Neuronal stem cell (in vitro differentiated cells): ENCODE results near the gene MCF2L2.
A peak's percentile ranks its signal among the peaks of the same experiment; 100 is the strongest.

Experiments
- DNase-seq: peaks from one replicate; pipeline ENCODE4 v3.0.0-alpha.2; 2013; ENCODE audit warnings: low spot score
- H2AFZ ChIP-seq: one replicate; pipeline ENCODE4 v1.6.1; 2013; ENCODE audit warnings: mild to moderate bottlenecking, low read length, inconsistent platforms
- H2AK5ac ChIP-seq: 2 replicates; pipeline ENCODE4 v1.6.1; 2013; ENCODE audit warnings: low read depth, mild to moderate bottlenecking, inconsistent platforms, low read length, moderate library complexity, mixed read lengths
- H2BK120ac ChIP-seq: 2 replicates; pipeline ENCODE4 v1.6.1; 2013; ENCODE audit warnings: low read depth, mild to moderate bottlenecking, inconsistent platforms, low read length, moderate library complexity, mixed read lengths
- H2BK12ac ChIP-seq: one replicate; pipeline ENCODE4 v1.6.1; 2013; ENCODE audit warnings: low read length, inconsistent platforms
- H2BK15ac ChIP-seq: 2 replicates; pipeline ENCODE4 v1.6.1; 2013; ENCODE audit warnings: mild to moderate bottlenecking, low read length, inconsistent platforms, mixed read lengths
- H2BK5ac ChIP-seq: one replicate; pipeline ENCODE4 v1.6.1; 2013; ENCODE audit warnings: inconsistent platforms, mild to moderate bottlenecking, low read length, moderate library complexity
- H3K14ac ChIP-seq: one replicate; pipeline ENCODE4 v1.6.1; 2013; ENCODE audit warnings: low read length, inconsistent platforms
- H3K18ac ChIP-seq: 2 replicates; pipeline ENCODE4 v1.6.1; 2013; ENCODE audit warnings: low read length, inconsistent platforms
- H3K23ac ChIP-seq: 2 replicates; pipeline ENCODE4 v1.6.1; 2013; ENCODE audit warnings: low read depth, mild to moderate bottlenecking, mixed read lengths, low read length, inconsistent platforms; ENCODE audit not compliant: poor library complexity
- H3K27ac ChIP-seq: replicated peaks from 3 replicates; pipeline ENCODE4 v1.5.1; 2013; ENCODE audit warnings: low read length, inconsistent platforms
- H3K27me3 ChIP-seq, 3 experiments: 2 replicates each; pipeline ENCODE4 v1.6.1; 2013; ENCODE audit warnings: low read length in 3 of 3, mild to moderate bottlenecking in 2 of 3, inconsistent platforms in 1 of 3, low read depth in 1 of 3, mixed read lengths in 1 of 3, moderate library complexity in 1 of 3; ENCODE audit not compliant: control insufficient read depth in 3 of 3, insufficient read depth in 3 of 3
- H3K36me3 ChIP-seq, 2 donors: replicated peaks in 1 of 2; 2 replicates each; pipeline ENCODE4 v1.6.1; 2013; ENCODE audit warnings: low read length in 2 of 2; ENCODE audit not compliant: control insufficient read depth in 2 of 2, insufficient read depth in 2 of 2
- H3K4ac ChIP-seq: 2 replicates; pipeline ENCODE4 v1.6.1; 2013; ENCODE audit warnings: inconsistent platforms, mild to moderate bottlenecking, low read length, moderate library complexity
- H3K4me1 ChIP-seq, 2 donors: 1 replicate in 1 of 2; 2 replicates in 1 of 2; pipeline ENCODE4 v1.6.1; 2013; ENCODE audit warnings: low read length in 2 of 2, low read depth in 1 of 2; ENCODE audit not compliant: control insufficient read depth in 2 of 2, insufficient read depth in 1 of 2
- H3K4me2 ChIP-seq: one replicate; pipeline ENCODE4 v1.6.1; 2013; ENCODE audit warnings: mild to moderate bottlenecking, low read length, inconsistent platforms; ENCODE audit not compliant: insufficient read depth, poor library complexity, severe bottlenecking
- H3K4me3 ChIP-seq, 2 donors: 2 replicates each; pipeline ENCODE4 v1.5.1; 2013; ENCODE audit warnings: low read length in 2 of 2, mild to moderate bottlenecking in 2 of 2, inconsistent platforms in 1 of 2, moderate library complexity in 1 of 2
- H3K79me1 ChIP-seq: one replicate; pipeline ENCODE4 v1.6.1; 2013; ENCODE audit warnings: low read depth, mild to moderate bottlenecking, inconsistent platforms, low read length, moderate library complexity
- H3K9ac ChIP-seq: one replicate; pipeline ENCODE4 v1.6.1; 2013; ENCODE audit warnings: mild to moderate bottlenecking, low read depth, low read length, inconsistent platforms; ENCODE audit not compliant: poor library complexity
- H3K9me3 ChIP-seq, 2 donors: replicated peaks in 1 of 2; 2 replicates each; pipeline versions ENCODE3 to v1.6.1; 2013; ENCODE audit warnings: low read length in 2 of 2, mild to moderate bottlenecking in 2 of 2, inconsistent platforms in 1 of 2, low read depth in 1 of 2, mixed read lengths in 1 of 2, moderate library complexity in 1 of 2; ENCODE audit not compliant: control insufficient read depth in 2 of 2, insufficient read depth in 1 of 2
- H4K8ac ChIP-seq: one replicate; pipeline ENCODE4 v1.6.1; 2013; ENCODE audit warnings: low read depth, mild to moderate bottlenecking, inconsistent platforms, low read length, moderate library complexity
- H4K91ac ChIP-seq: one replicate; pipeline ENCODE4 v1.6.1; 2013; ENCODE audit warnings: low read length, low read depth, mild to moderate bottlenecking, inconsistent platforms; ENCODE audit not compliant: poor library complexity
- WGBS, 2 donors: extraction: QIAGEN DNeasy Blood & Tissue Kit; methylation state at CpG; one replicate each; pipeline ENCODE4 v1.1.7; 2013; ENCODE audit warnings: missing lambda C conversion rate in 2 of 2, mixed read lengths in 1 of 2; ENCODE audit not compliant: insufficient read length in 2 of 2, insufficient replicate concordance in 1 of 2; ENCODE audit errors: extremely low coverage in 2 of 2; 5-methylcytosine and 5-hydroxymethylcytosine counted together

The MCF2L2 gene

GRCh38 chr3:183300996-183301562 is 127.3 kb downstream of the MCF2L2 start:
- no peak for DNase-seq
- H3K23ac ChIP-seq = no peak overlapping the region
- H2BK120ac ChIP-seq = no peak overlapping the region
- peaks cover 7 to 11% of the 10 kb centered on the region in 2 donors for H3K4me1 ChIP-seq
- H3K4me3 ChIP-seq = no peak overlapping the region
- no CpG with 5 or more reads among the region's 6 CpGs for WGBS, 2 donors
- no peak overlapping the region for H3K4me2 ChIP-seq
- no peak overlapping the region for H2BK5ac ChIP-seq
- H3K14ac ChIP-seq = no peak overlapping the region
- H4K91ac ChIP-seq = no peak overlapping the region
- H2AFZ ChIP-seq = no peak overlapping the region
- no peak overlapping the region for H4K8ac ChIP-seq
- no peaks in the 10 kb centered on the region for H3K79me1 ChIP-seq
- no peaks in the 10 kb centered on the region for H3K36me3 ChIP-seq
- H3K27me3 ChIP-seq = no peaks in the 10 kb centered on the region
- H2BK12ac ChIP-seq = no peak overlapping the region
- no peak overlapping the region for H3K9ac ChIP-seq
- H3K18ac ChIP-seq = no peak overlapping the region
- H2BK15ac ChIP-seq = no peak overlapping the region
- H2AK5ac ChIP-seq = no peak overlapping the region
- H3K9me3 ChIP-seq = no peaks in the 10 kb centered on the region
- H3K27ac ChIP-seq = no peak overlapping the region
- no peak overlapping the region for H3K4ac ChIP-seq

- H3K36me3 ChIP-seq = no peaks in the 10 kb centered on the region
- no peak overlapping the region for H3K4ac ChIP-seq
- no CpG with 5 or more reads among the region's 4 CpGs for WGBS, 2 donors
- peak overlapping the region; percentile 10 for H2BK120ac ChIP-seq
- no peak overlapping the region for H3K23ac ChIP-seq
- H3K9me3 ChIP-seq = no peaks in the 10 kb centered on the region
- no peak overlapping the region for H2AK5ac ChIP-seq
- H3K4me3 ChIP-seq = no peak overlapping the region
- H2BK5ac ChIP-seq = no peak overlapping the region
- H2BK12ac ChIP-seq = no peak overlapping the region
- no peaks in the 10 kb centered on the region for H3K79me1 ChIP-seq
- DNase-seq = no peak
- no peak overlapping the region for H3K4me2 ChIP-seq
- H3K4me1 ChIP-seq = peaks cover 7 to 11% of the 10 kb centered on the region in 2 donors
- no peak overlapping the region for H4K91ac ChIP-seq
- H4K8ac ChIP-seq = no peak overlapping the region
- no peak overlapping the region for H2BK15ac ChIP-seq
- no peak overlapping the region for H3K14ac ChIP-seq
- no peak overlapping the region for H2AFZ ChIP-seq
- H3K9ac ChIP-seq = no peak overlapping the region
- no peak overlapping the region for H3K18ac ChIP-seq
- no peak overlapping the region for H3K27ac ChIP-seq
- no peaks in the 10 kb centered on the region for H3K27me3 ChIP-seq
Measured at GRCh38 chr3:183299976-183300375, 128.4 kb downstream of the MCF2L2 start.

- Histone ChIP-seq H3K14ac (no peak overlapping the region), H4K91ac (no peak overlapping the region), H3K18ac (peak overlapping the region; percentile 38), H3K4me1 (peaks cover 7 to 11% of the 10 kb centered on the region in 2 donors), H3K9me3 (no peaks in the 10 kb centered on the region), H3K79me1 (no peaks in the 10 kb centered on the region), H2BK12ac (no peak overlapping the region), H3K9ac (peak overlapping the region; percentile 24), H2BK15ac (no peak overlapping the region), H2AFZ (peak overlapping the region; percentile 73), H3K23ac (no peak overlapping the region), H3K36me3 (no peaks in the 10 kb centered on the region), H3K27ac (no peak overlapping the region), H2BK120ac (no peak overlapping the region), H3K4me3 (no peak overlapping the region), H4K8ac (no peak overlapping the region), H2AK5ac (no peak overlapping the region), H2BK5ac (no peak overlapping the region), H3K4me2 (no peak overlapping the region), H3K4ac (no peak overlapping the region), H3K27me3 (no peaks in the 10 kb centered on the region)
- no peak for DNase-seq
- no CpG with 5 or more reads among the region's 5 CpGs for WGBS, 2 donors
Measured at GRCh38 chr3:183298701-183299153, 129.7 kb downstream of the MCF2L2 start.

- peak overlapping the region; percentile 42 for H3K14ac ChIP-seq
- H2AFZ ChIP-seq = no peak overlapping the region
- H4K91ac ChIP-seq = no peak overlapping the region
- no peak overlapping the region for H3K27ac ChIP-seq
- H3K23ac ChIP-seq = no peak overlapping the region
- no peak overlapping the region for H2BK5ac ChIP-seq
- no peaks in the 10 kb centered on the region for H3K27me3 ChIP-seq
- no peak overlapping the region for H3K4me2 ChIP-seq
- H3K4me1 ChIP-seq = peaks cover 7 to 11% of the 10 kb centered on the region in 2 donors
- H3K9me3 ChIP-seq = no peaks in the 10 kb centered on the region
- DNase-seq = no peak
- WGBS, 2 donors = no CpG with 5 or more reads among the region's 12 CpGs
- no peak overlapping the region for H3K4ac ChIP-seq
- no peak overlapping the region for H2BK12ac ChIP-seq
- H2BK120ac ChIP-seq = no peak overlapping the region
- H2AK5ac ChIP-seq = no peak overlapping the region
- H3K36me3 ChIP-seq = no peaks in the 10 kb centered on the region
- no peak overlapping the region for H4K8ac ChIP-seq
- H3K18ac ChIP-seq = no peak overlapping the region
- no peak overlapping the region for H2BK15ac ChIP-seq
- H3K79me1 ChIP-seq = no peaks in the 10 kb centered on the region
- H3K4me3 ChIP-seq = no peak overlapping the region
- H3K9ac ChIP-seq = no peak overlapping the region
Measured at GRCh38 chr3:183296944-183297343, 131.5 kb downstream of the MCF2L2 start.
